ENCODE results near the gene LDLRAD4.
"Not testable (repeated sequence)": the region's sequence is repeated elsewhere in the genome, so short reads cannot be mapped to it uniquely, and the experiment has no call there.

LDLRAD4 gene

GRCh38 chr18:13313006-13313686 is 94.6 kb downstream of the LDLRAD4 start:
- DNase-seq = peak in 1 of 2 experiments; percentile 23

- no peak for DNase-seq
Observed at GRCh38 chr18:13315000-13315399, 96.4 kb downstream of the LDLRAD4 start.

GRCh38 chr18:13316063-13316462 is 97.5 kb downstream of the LDLRAD4 start:
- DNase-seq = no peak

- DNase-seq = no peak
Observed at GRCh38 chr18:13317801-13318200, 99.2 kb downstream of the LDLRAD4 start.

GRCh38 chr18:13318731-13319501 is 100.4 kb downstream of the LDLRAD4 start:
- peak; percentile 11 to 18 for DNase-seq

GRCh38 chr18:13319629-13320028 is 101.1 kb downstream of the LDLRAD4 start:
- no peak for DNase-seq

GRCh38 chr18:13320096-13320495 is 101.5 kb downstream of the LDLRAD4 start:
- DNase-seq = no peak

GRCh38 chr18:13320891-13321425 is 102.4 kb downstream of the LDLRAD4 start:
- DNase-seq = no peak

GRCh38 chr18:13321923-13322322 is 103.4 kb downstream of the LDLRAD4 start:
- DNase-seq = no peak

- no peak for DNase-seq
Observed at GRCh38 chr18:13323186-13323585, 104.6 kb downstream of the LDLRAD4 start.

GRCh38 chr18:13324880-13325279 is 106.3 kb downstream of the LDLRAD4 start:
- DNase-seq = no peak

GRCh38 chr18:13328213-13328612 is 109.7 kb downstream of the LDLRAD4 start:
- no peak for DNase-seq

GRCh38 chr18:13330996-13331395 is 112.4 kb downstream of the LDLRAD4 start:
- DNase-seq = no peak

GRCh38 chr18:13331846-13332245 is 113.3 kb downstream of the LDLRAD4 start:
- DNase-seq = no peak

GRCh38 chr18:13332874-13333273 is 114.3 kb downstream of the LDLRAD4 start:
- no peak for DNase-seq

- DNase-seq = no peak
Observed at GRCh38 chr18:13335903-13336302, 117.3 kb downstream of the LDLRAD4 start.

- no peak for DNase-seq
Observed at GRCh38 chr18:13336841-13337240, 118.3 kb downstream of the LDLRAD4 start.

- no peak for DNase-seq
Observed at GRCh38 chr18:13337369-13337768, 118.8 kb downstream of the LDLRAD4 start.

- no peak for DNase-seq
Observed at GRCh38 chr18:13338318-13338717, 119.8 kb downstream of the LDLRAD4 start.

GRCh38 chr18:13339653-13340052 is 121.1 kb downstream of the LDLRAD4 start:
- no peak for DNase-seq

GRCh38 chr18:13346449-13346848 is 127.9 kb downstream of the LDLRAD4 start:
- DNase-seq = not testable (repeated sequence)

GRCh38 chr18:13353084-13353823 is 134.7 kb downstream of the LDLRAD4 start:
- no peak for DNase-seq

- DNase-seq = no peak
Observed at GRCh38 chr18:13354402-13354801, 135.8 kb downstream of the LDLRAD4 start.

Measured in activated CD4-positive, alpha-beta T cell treated with anti-CD3 and anti-CD28 coated beads, Interleukin-2, amount 50 U/mL, for 48 hours (primary cell).